ENCODE measurements around the gene NACC2. TPM values are rescaled to one million over a fixed set of nuclear protein-coding genes. Genes with fewer than 3 reads are reported as not detected.

The NACC2 gene
- total RNA-seq, 1 experiment from 2014 or later, result 62.0 TPM

- no peaks in the 10 kb centered on the region; the same call in 1 of the 2 replicates for H3K4me1 ChIP-seq (ENCODE audit: control insufficient read depth, insufficient read depth, low read length)
- intact Hi-C loops (cut with micrococcal nuclease; ENCODE audit: unreplicated experiment) (no loop called here), in situ Hi-C loops (cut with HindIII; ENCODE audit: low pct_unique_long_range_greater_than_20kb, low sequenced_read_pairs) (no loop called here)
- no peak for DNase-seq (ENCODE audit: low read depth, low spot score)
- no peak overlapping the region for H3K27ac ChIP-seq (ENCODE audit: low read length)
- H3K27me3 ChIP-seq (ENCODE audit: control insufficient read depth, insufficient read depth, low read length), result no peaks in the 10 kb centered on the region
- POLR2A ChIA-PET, result no interaction called here
- no peak for ATAC-seq
- CTCF ChIA-PET, result no interaction called here
- TF ChIP-seq, protein P1, sequence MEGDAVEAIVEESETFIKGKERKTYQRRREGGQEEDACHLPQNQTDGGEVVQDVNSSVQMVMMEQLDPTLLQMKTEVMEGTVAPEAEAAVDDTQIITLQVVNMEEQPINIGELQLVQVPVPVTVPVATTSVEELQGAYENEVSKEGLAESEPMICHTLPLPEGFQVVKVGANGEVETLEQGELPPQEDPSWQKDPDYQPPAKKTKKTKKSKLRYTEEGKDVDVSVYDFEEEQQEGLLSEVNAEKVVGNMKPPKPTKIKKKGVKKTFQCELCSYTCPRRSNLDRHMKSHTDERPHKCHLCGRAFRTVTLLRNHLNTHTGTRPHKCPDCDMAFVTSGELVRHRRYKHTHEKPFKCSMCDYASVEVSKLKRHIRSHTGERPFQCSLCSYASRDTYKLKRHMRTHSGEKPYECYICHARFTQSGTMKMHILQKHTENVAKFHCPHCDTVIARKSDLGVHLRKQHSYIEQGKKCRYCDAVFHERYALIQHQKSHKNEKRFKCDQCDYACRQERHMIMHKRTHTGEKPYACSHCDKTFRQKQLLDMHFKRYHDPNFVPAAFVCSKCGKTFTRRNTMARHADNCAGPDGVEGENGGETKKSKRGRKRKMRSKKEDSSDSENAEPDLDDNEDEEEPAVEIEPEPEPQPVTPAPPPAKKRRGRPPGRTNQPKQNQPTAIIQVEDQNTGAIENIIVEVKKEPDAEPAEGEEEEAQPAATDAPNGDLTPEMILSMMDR (IDR thresholded peaks at IDR 0.05), result no peak; the same call in 1 of the 2 replicates
- TF ChIP-seq SIN3A (IDR thresholded peaks at IDR 0.05; ENCODE audit: borderline replicate concordance, insufficient read depth, low read depth, low read length), result no peak
- TF ChIP-seq POLR2AphosphoS5 (IDR thresholded peaks at IDR 0.05; ENCODE audit: low read depth, low read length), result no peak
- TF ChIP-seq TCF7L2 (IDR thresholded peaks at IDR 0.05; ENCODE audit: low read depth, low read length), result no peak
- TF ChIP-seq, protein P2, sequence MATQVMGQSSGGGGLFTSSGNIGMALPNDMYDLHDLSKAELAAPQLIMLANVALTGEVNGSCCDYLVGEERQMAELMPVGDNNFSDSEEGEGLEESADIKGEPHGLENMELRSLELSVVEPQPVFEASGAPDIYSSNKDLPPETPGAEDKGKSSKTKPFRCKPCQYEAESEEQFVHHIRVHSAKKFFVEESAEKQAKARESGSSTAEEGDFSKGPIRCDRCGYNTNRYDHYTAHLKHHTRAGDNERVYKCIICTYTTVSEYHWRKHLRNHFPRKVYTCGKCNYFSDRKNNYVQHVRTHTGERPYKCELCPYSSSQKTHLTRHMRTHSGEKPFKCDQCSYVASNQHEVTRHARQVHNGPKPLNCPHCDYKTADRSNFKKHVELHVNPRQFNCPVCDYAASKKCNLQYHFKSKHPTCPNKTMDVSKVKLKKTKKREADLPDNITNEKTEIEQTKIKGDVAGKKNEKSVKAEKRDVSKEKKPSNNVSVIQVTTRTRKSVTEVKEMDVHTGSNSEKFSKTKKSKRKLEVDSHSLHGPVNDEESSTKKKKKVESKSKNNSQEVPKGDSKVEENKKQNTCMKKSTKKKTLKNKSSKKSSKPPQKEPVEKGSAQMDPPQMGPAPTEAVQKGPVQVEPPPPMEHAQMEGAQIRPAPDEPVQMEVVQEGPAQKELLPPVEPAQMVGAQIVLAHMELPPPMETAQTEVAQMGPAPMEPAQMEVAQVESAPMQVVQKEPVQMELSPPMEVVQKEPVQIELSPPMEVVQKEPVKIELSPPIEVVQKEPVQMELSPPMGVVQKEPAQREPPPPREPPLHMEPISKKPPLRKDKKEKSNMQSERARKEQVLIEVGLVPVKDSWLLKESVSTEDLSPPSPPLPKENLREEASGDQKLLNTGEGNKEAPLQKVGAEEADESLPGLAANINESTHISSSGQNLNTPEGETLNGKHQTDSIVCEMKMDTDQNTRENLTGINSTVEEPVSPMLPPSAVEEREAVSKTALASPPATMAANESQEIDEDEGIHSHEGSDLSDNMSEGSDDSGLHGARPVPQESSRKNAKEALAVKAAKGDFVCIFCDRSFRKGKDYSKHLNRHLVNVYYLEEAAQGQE (IDR thresholded peaks at IDR 0.05; ENCODE audit: insufficient read depth in 1 of 2, low read depth in 2 of 2, low read length in 1 of 2), result no peak
- no peaks in the 10 kb centered on the region for H3K36me3 ChIP-seq (ENCODE audit: control insufficient read depth, insufficient read depth, low read length)
- H3K4me3 ChIP-seq (ENCODE audit: low read depth in 2 of 2, low read length in 2 of 2), result no peak overlapping the region
- no TSS peak for BruUV-seq (replicated peaks)
- no peaks in the 10 kb centered on the region for H3K9me3 ChIP-seq (ENCODE audit: control insufficient read depth, insufficient read depth, low read depth, low read length)
Measured at GRCh38 chr9:135974220-135974573, 120.9 kb downstream of the NACC2 start.

- intact Hi-C loops (cut with micrococcal nuclease; ENCODE audit: unreplicated experiment) (no loop called here), in situ Hi-C loops (cut with HindIII; ENCODE audit: low pct_unique_long_range_greater_than_20kb, low sequenced_read_pairs) (no loop called here)
- Histone ChIP-seq H3K27me3 (ENCODE audit: control insufficient read depth, insufficient read depth, low read length) (no peaks in the 10 kb centered on the region), H3K4me1 (ENCODE audit: control insufficient read depth, insufficient read depth, low read length) (no peaks in the 10 kb centered on the region; the same call in 1 of the 2 replicates), H3K9me3 (ENCODE audit: control insufficient read depth, insufficient read depth, low read depth, low read length) (no peaks in the 10 kb centered on the region), H3K27ac (ENCODE audit: low read length) (no peak overlapping the region), H3K36me3 (ENCODE audit: control insufficient read depth, insufficient read depth, low read length) (no peaks in the 10 kb centered on the region), H3K4me3 (ENCODE audit: low read depth in 2 of 2, low read length in 2 of 2) (no peak overlapping the region)
- ChIA-PET POLR2A (no interaction called here), CTCF (interaction anchor here (0.7 kb wide), 1 partner anchor 113 kb away, joined by 4 read pairs; no protein-coding TSS in a partner anchor)
- TF ChIP-seq, protein P1 (IDR thresholded peaks at IDR 0.05), result no peak
- TF ChIP-seq, protein P2 (IDR thresholded peaks at IDR 0.05; ENCODE audit: insufficient read depth in 1 of 2, low read depth in 2 of 2, low read length in 1 of 2), result no peak
- TF ChIP-seq POLR2AphosphoS5 (IDR thresholded peaks at IDR 0.05; ENCODE audit: low read depth, low read length), result no peak
- no peak for TF ChIP-seq TCF7L2 (IDR thresholded peaks at IDR 0.05; ENCODE audit: low read depth, low read length)
- TF ChIP-seq SIN3A (IDR thresholded peaks at IDR 0.05; ENCODE audit: borderline replicate concordance, insufficient read depth, low read depth, low read length), result no peak
- ATAC-seq, result no peak
- no peak for DNase-seq (ENCODE audit: low read depth, low spot score)
- BruUV-seq (replicated peaks), result no TSS peak
Measured at GRCh38 chr9:135973277-135974219, 121.5 kb downstream of the NACC2 start.
